Suppressor macrophage (primary cell): ENCODE results near the gene C1orf105.
"Not testable (repeated sequence)": the region's sequence is repeated elsewhere in the genome, so short reads cannot be mapped to it uniquely, and the experiment has no call there.

ENCODE experiments used
- DNase-seq, 4 experiments: peaks; one replicate each; pipeline ENCODE4 v3.0.0-alpha.2; 2020 to 2022
- total RNA-seq, 17 experiments: gene quantifications; one replicate each; lab custom pipeline; 2026; ENCODE audit warnings: mixed read lengths in 6 of 17, inconsistent platforms in 3 of 17; lab: John Stamatoyannopoulos, UW

The C1orf105 gene
- total RNA-seq = 0 to 0.88 (median 0) reads per million in 17 experiments

GRCh38 chr1:172420385-172420784, at the start of gene C1orf105:
Gene C1orf105 (plus strand): TSS chr1:172420685. CDS start chr1:172420886, 201 bp downstream.
- DNase-seq = no peak

- DNase-seq = not testable (repeated sequence)
Measured at GRCh38 chr1:172371646-172372045, 48.8 kb upstream of the C1orf105 start.

- DNase-seq = peak in 2 of 4 experiments; percentile 35 to 45
Measured at GRCh38 chr1:172373864-172374263, 46.6 kb upstream of the C1orf105 start.

- no peak for DNase-seq
Measured at GRCh38 chr1:172375211-172375631, 45.3 kb upstream of the C1orf105 start.

DNA sequence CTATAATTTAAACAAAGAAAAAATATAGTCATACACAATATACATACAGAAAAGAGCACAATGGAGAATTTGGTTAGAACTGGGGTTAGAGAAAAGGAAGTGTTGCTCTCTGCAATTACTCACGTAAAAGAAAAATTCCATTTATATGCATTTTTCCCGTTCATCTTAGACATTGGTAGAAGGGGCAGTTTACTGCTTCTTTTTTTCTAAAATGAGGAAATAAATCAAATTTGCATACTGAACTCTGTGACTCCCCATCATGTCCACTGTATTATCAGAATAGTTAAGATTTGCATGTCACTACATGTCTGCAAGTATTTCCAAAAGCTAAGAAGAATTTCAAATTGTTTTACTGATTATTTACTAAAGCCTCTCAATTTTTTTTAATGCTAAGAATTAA, 44.1 kb upstream of the C1orf105 start:
- DNase-seq = peak in 2 of 4 experiments; percentile 68

GRCh38 chr1:172377565-172377964, 42.9 kb upstream of the C1orf105 start:
- DNase-seq = no peak

DNA sequence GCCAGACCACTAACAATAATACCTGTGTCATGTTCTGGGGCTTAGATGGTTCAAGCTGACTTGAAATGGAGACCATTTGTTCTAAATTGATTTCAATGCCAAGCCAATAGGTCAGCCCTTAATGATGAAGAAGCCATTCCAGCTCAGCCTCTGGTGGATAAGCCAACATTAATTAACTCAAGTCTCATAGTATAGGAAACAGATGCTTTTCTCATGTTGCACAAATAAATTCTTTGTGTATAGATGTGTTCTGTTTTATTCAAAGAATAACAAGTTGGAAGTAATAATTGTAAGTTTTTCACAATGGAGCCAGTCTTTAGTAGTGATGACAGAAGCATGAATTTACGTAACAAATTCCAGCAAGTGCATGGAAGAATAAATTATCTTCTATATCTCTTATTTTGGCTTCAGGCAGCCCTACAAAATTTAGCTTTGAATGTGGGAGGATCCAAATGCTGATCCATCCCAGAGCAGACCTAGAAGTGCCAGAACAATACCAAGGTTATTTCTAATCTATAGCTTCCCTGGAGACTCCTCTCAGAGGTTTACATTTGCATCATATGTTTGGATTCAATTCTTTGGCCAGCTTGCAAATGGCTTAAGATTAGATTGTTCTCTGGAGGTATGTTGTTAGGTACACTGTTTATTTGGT, 42.2 kb upstream of the C1orf105 start:
- DNase-seq = no peak

- peak in 2 of 4 experiments; percentile 34 to 51 for DNase-seq
Measured at GRCh38 chr1:172380441-172381244, 39.8 kb upstream of the C1orf105 start.

- no peak for DNase-seq
Measured at GRCh38 chr1:172381946-172382345, 38.5 kb upstream of the C1orf105 start.

DNA sequence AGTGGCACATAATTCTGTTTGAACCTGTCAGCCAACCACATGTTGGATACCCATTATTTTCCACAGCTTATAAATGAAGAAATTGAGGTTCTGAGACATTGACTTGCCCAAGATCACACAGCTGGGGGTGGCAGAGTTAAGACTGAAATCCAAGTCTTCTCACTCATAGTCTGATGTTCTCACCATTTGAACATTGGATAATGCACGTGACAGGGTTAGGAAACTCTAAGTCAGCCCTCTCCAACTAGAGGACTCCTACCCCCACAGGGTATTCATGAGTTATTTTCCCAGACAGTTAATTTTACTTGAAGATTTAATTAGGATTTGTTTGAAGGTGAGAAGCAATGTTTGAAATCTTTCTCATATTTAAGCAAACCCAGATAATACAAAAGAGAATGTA, 38.1 kb upstream of the C1orf105 start:
- peak in 1 of 4 experiments; percentile 21 for DNase-seq

DNA sequence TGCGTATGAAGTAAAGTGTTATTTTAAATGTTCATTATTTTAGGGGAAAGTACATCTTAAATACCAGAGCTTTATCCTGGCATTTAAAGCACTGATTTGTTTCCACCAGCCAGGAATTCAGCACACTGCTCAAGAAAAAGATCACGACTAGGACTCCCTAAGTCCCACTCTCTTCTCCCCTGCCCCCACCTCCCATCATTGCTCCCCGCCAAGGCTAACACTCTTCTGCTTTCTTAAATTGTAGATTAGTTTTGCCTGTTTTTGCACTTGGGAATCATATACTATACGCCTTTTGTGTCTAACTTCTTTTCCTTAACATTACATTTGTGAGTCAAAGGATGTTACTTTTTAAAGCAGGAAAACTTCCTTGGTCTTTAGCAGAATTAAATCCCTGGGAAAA, 37.5 kb upstream of the C1orf105 start:
- DNase-seq = no peak

DNA sequence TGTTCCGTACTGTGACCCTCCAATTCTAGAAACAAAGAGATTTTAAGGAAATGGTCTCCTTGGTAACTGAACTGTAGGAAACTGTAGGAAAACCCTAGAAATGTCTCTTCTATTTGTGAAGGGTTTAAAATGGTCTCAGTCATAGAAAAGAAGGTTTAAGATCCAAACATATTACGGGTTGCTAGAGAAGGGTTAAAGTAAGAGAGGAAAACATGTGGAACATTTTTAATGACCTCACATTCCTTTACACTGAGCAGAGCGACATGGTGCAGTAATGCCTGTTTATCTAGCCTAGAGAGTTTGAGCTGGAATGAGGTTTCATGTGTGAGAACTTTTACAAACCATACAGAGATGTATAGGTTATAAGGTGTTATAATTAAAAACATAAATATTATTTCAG, 36.9 kb upstream of the C1orf105 start:
- no peak for DNase-seq

DNA sequence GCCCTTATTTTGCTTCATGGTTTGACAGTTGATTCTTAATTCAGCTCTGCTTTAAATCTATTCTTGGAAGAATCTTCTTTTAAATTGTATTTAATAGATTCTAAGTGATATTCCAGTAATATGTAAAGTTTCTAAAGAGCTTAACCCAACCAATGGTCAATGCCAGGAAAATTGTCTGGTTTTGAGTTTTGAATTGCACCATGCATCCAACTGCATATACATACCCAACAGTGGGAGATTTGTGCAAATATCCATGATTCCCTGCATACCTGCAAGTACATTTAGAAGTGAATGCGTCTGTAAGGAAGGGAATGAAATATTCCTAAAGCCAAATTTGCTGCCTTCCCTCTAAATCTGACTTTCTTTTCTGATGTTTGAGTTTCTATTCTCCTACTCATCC, 35.8 kb upstream of the C1orf105 start:
- DNase-seq = no peak

- no peak for DNase-seq
Measured at GRCh38 chr1:172386046-172386445, 34.4 kb upstream of the C1orf105 start.

GRCh38 chr1:172388490-172388889, 32.0 kb upstream of the C1orf105 start:
- no peak for DNase-seq

DNA sequence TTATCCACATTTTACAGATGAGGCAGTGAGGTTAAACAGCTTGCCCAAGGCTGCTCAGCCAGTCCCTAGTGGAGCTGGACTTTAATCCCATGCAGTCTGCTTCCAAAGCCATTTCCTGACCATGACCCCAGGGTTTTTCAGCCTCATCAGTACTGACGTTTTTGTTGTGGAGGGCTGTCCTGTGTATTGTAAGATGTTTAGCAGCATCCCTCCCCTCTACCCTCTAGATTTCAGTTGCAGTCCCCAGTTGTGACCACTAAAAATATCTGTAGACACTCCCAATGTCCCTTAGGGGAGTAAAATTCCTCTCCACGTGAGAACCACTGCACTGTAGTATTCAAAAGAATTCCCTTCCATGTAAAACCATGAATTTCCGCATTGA, 30.2 kb upstream of the C1orf105 start:
- DNase-seq = no peak

DNA sequence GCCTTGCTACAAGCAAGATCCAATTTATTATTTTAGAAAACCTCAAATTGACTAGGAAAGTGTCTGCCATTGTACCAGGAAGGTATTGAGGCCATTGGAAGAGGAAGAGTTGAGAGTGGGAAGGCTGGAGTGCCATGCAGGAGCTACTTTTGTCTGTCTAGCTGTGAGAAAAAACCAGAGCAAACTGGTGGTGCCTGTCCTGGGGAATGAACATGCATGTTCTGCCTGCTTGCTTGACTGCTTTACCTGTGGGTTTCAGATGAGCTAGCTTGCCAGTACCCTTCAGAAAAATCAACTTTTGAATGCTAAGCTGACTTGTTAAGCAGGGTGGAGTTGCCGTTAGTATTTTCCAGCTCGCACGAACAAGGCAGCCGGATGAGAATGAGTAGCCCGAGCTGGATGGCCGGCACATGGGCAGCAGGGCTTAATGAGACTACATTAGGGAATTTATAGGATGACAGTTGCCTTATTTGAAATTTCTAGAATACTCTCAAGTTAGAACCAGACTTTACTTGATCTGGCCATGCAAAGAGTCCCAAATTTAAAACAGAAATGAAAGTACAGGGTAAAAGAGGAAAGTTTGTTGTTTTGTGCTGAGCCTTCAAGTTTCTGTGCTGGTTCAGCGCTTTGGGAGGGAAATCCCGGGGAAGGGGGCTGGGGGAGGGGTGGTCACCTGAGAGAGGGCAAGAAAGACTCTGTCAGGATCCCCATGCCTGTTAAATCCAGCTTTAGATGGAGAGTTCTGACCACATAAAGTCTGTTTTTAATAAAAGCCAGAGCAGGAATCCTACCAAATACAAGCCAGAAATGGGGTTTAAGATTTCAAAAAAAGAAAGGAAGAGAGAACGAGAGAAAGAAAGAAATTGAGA, 29.6 kb upstream of the C1orf105 start:
- DNase-seq = peak in 2 of 4 experiments; percentile 42 to 51

GRCh38 chr1:172391976-172392375, 28.5 kb upstream of the C1orf105 start:
- no peak for DNase-seq

DNA sequence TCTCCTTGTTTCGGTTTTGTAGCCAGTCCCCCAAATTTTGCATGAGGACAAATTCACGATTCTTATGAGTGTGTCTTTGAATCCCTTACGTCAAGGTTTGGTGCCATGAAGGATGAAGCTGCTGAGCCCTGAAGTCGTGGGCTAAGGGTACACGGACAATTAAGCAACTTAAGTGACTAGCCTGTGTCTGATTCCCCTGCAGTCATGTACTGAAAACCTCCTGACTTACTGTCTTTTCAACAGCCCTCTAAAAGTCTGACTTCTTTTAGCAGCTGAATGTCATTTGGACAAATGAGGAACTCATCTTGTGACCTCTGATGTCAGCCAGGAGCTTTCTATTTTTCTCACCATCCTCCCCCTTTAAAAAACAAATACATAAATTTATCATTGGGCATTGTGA, 27.1 kb upstream of the C1orf105 start:
- DNase-seq = peak; percentile 71 to 92 (median 86)

- peak; percentile 33 to 61 (median 56) for DNase-seq
Measured at GRCh38 chr1:172394141-172394751, 26.2 kb upstream of the C1orf105 start.

- DNase-seq = peak in 1 of 4 experiments; percentile 26
Measured at GRCh38 chr1:172394811-172395210, 25.7 kb upstream of the C1orf105 start.

DNA sequence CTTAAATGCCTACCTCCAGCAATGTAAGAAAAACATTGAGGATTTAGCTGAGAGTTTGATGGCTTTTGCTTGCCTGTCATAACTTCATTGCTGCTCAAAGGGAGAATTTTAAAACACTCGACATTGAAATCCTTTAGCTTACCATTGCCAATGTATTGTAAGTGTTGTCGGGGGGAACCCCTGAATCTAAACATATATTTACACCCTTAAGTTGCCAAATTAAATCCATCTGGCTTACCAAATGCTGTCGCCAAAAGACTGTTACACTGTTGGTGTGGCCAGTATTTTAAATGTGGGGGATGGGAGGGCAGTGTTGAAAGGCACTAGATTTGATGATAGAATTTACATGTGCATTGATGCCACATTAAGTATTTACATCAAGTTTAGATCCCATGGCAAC, 24.9 kb upstream of the C1orf105 start:
- no peak for DNase-seq
